Lung (tissue), 12 donors: Measurements from ENCODE around the gene ZNF467. TPM values are rescaled to one million over a fixed set of nuclear protein-coding genes. Genes with fewer than 3 reads are reported as not detected.

Experiments used
- ATAC-seq: fragments of 200-7000 bp; cut with Tn5 transposase; one replicate; pipeline ENCODE4 v1.9.1; 2020; ENCODE audit warnings: moderate number of reproducible peaks; ENCODE audit not compliant: insufficient read depth, low FRiP score
- DNase-seq, 3 donors: peaks; one replicate each; pipeline ENCODE4 v3.0.0-alpha.2; 2013 to 2017
- H3K27ac ChIP-seq, 2 donors: one replicate each; pipeline ENCODE4 v1.5.1; 2013; ENCODE audit warnings: mild to moderate bottlenecking in 2 of 2, moderate library complexity in 2 of 2, control low read depth in 1 of 2, inconsistent platforms in 1 of 2, low read depth in 1 of 2, low read length in 1 of 2
- H3K27me3 ChIP-seq, 3 donors: one replicate each; pipeline ENCODE4 v1.5.1; 2013; ENCODE audit warnings: low read length in 2 of 3; ENCODE audit not compliant: control insufficient read depth in 3 of 3, insufficient read depth in 3 of 3
- H3K36me3 ChIP-seq, 4 donors: one replicate each; pipeline ENCODE4 v1.5.1; 2013; ENCODE audit warnings: low read length in 4 of 4, mild to moderate bottlenecking in 1 of 4, moderate library complexity in 1 of 4; ENCODE audit not compliant: control insufficient read depth in 4 of 4, insufficient read depth in 4 of 4
- H3K4me1 ChIP-seq, 5 donors: one replicate each; pipeline ENCODE4 v1.5.1; 2013; ENCODE audit warnings: low read length in 5 of 5, mild to moderate bottlenecking in 2 of 5, moderate library complexity in 1 of 5; ENCODE audit not compliant: control insufficient read depth in 5 of 5, insufficient read depth in 5 of 5
- H3K4me3 ChIP-seq: one replicate; pipeline ENCODE4 v1.5.1; 2013; ENCODE audit warnings: mild to moderate bottlenecking, control low read depth, moderate library complexity
- H3K9ac ChIP-seq, 2 donors: one replicate each; pipeline ENCODE4 v1.5.1; 2013; ENCODE audit warnings: low read length in 2 of 2, control low read depth in 1 of 2; ENCODE audit not compliant: insufficient read depth in 1 of 2
- H3K9me3 ChIP-seq, 4 donors: one replicate each; pipeline ENCODE4 v1.5.1; 2013; ENCODE audit warnings: low read length in 3 of 4, mild to moderate bottlenecking in 1 of 4, moderate library complexity in 1 of 4; ENCODE audit not compliant: control insufficient read depth in 4 of 4, insufficient read depth in 3 of 4
- WGBS, 2 donors: extraction: QIAGEN DNeasy Blood & Tissue Kit; methylation state at CpG; one replicate each; pipeline ENCODE4 v1.1.7; 2013; 5-methylcytosine and 5-hydroxymethylcytosine counted together
- polyA plus RNA-seq, 2 donors: library from polyadenylated mRNA; stranded (reverse); fragments of 200-250 nt; gene quantifications; one replicate each; pipeline ENCODE4 v1.2.1, GENCODE V29; 2013
- total RNA-seq, 2 donors: library from RNA; depleted of rRNA in 1 of 2; stranded (reverse); fragments of >200 nt in 1 of 2; gene quantifications; one replicate each; pipeline ENCODE4 v1.2.1, GENCODE V29; 2014 to 2021
- TF ChIP-seq, protein P1 (sequence below): IDR thresholded peaks from 2 replicates; pipeline ENCODE4 v1.5.1; 2012; ENCODE audit warnings: mild to moderate bottlenecking; ENCODE audit errors: control extremely low read depth, extremely low read depth
- donor health status: control.
- donor health status: control.
- donor health status: Bipolar disorder and iron deficiency.
- donor health status: healthy.
- donor health status: DM: yes; HTN: yes; CAD: no.

The ZNF467 gene
- total and polyA plus RNA-seq, 4 donors: 9.8 to 27.2 (median 14.9) TPM

DNA sequence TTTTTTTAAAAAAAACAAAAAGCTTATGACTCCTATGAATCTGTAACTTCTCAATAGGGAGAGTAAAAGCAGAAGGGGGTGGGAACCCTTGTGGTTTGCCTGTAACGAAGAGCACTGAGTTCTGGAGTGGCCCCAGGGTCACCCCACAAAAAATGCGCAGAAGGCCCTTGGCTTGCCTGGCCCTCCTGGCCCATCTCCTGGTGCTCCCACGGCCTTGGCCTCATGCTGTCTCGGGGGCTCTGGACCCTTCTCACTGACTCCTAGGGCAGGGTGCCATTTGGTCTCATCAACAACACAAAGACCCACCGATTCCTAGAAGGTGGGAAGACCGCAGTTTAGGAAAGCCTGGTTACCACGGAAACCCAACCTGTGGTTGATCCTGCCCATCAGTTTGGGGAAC lies 40.8 kb downstream of the ZNF467 start:
- H3K9ac ChIP-seq: no peak overlapping the region
- DNase-seq (no peak), ATAC-seq (no peak)
- TF ChIP-seq, protein P1, sequence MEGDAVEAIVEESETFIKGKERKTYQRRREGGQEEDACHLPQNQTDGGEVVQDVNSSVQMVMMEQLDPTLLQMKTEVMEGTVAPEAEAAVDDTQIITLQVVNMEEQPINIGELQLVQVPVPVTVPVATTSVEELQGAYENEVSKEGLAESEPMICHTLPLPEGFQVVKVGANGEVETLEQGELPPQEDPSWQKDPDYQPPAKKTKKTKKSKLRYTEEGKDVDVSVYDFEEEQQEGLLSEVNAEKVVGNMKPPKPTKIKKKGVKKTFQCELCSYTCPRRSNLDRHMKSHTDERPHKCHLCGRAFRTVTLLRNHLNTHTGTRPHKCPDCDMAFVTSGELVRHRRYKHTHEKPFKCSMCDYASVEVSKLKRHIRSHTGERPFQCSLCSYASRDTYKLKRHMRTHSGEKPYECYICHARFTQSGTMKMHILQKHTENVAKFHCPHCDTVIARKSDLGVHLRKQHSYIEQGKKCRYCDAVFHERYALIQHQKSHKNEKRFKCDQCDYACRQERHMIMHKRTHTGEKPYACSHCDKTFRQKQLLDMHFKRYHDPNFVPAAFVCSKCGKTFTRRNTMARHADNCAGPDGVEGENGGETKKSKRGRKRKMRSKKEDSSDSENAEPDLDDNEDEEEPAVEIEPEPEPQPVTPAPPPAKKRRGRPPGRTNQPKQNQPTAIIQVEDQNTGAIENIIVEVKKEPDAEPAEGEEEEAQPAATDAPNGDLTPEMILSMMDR: no peak
- H3K36me3 ChIP-seq: peaks cover 2 to 51% (median 12%) of the 10 kb centered on the region in 4 donors
- no peaks in the 10 kb centered on the region for H3K4me1 ChIP-seq
- peaks cover 0 to 3% (median 0%) of the 10 kb centered on the region in 4 donors for H3K9me3 ChIP-seq
- no peak overlapping the region for H3K27ac ChIP-seq
- WGBS, 2 donors: 87 to 89% methylated on average over 7 of the region's 7 CpGs
- H3K27me3 ChIP-seq: no peaks in the 10 kb centered on the region
- no peak overlapping the region for H3K4me3 ChIP-seq

- DNase-seq: no peak
- H3K4me1 ChIP-seq: no peaks in the 10 kb centered on the region
These were observed 41.3 kb downstream of the ZNF467 start for GRCh38 chr7:149732111-149732561.

GRCh38 chr7:149731207-149731955 lies 42.0 kb downstream of the ZNF467 start:
- DNase-seq (no peak), ATAC-seq (no peak)
- Histone ChIP-seq H3K4me3 (no peak overlapping the region), H3K9me3 (peaks cover 0 to 3% (median 0%) of the 10 kb centered on the region in 4 donors), H3K4me1 (no peaks in the 10 kb centered on the region), H3K36me3 (peaks cover 2 to 57% (median 16%) of the 10 kb centered on the region in 4 donors), H3K27ac (no peak overlapping the region), H3K27me3 (no peaks in the 10 kb centered on the region), H3K9ac (no peak overlapping the region)
- TF ChIP-seq, protein P1: no peak
- 94% methylated on average over 14 of the region's 14 CpGs for WGBS, 2 donors

More at GRCh38 chr7:149732111-149732561, 41.3 kb downstream of the ZNF467 start:
- TF ChIP-seq, protein P1: no peak
- Histone ChIP-seq H3K27ac (no peak overlapping the region), H3K36me3 (peaks cover 2 to 55% (median 12%) of the 10 kb centered on the region in 4 donors), H3K9me3 (peaks cover 0 to 3% (median 0%) of the 10 kb centered on the region in 4 donors), H3K4me3 (no peak overlapping the region), H3K9ac (no peak overlapping the region), H3K27me3 (no peaks in the 10 kb centered on the region)
- WGBS, 2 donors: 86% methylated on average over 10 of the region's 10 CpGs
- ATAC-seq: no peak
